CD14-positive monocyte (primary cell): ENCODE results near the gene PPFIA1. TPM values are rescaled to one million over a fixed set of nuclear protein-coding genes. Genes with fewer than 3 reads are reported as not detected.

Source experiments
- DNase-seq, 3 donors: peaks; one replicate each; pipeline ENCODE4 v3.0.0-alpha.2; 2011 to 2022
- H2AFZ ChIP-seq: 2 replicates; pipeline ENCODE4 v1.6.0; 2012; ENCODE audit warnings: mild to moderate bottlenecking, low read depth, low read length, inconsistent platforms; ENCODE audit not compliant: insufficient read depth, poor library complexity, severe bottlenecking
- H3K27ac ChIP-seq, 2 donors: 1 replicate in 1 of 2; 2 replicates in 1 of 2; pipeline ENCODE4 v1.5.1; 2012 to 2013; ENCODE audit warnings: low read length in 2 of 2, control low read depth in 1 of 2, inconsistent platforms in 1 of 2, low read depth in 1 of 2, mild to moderate bottlenecking in 1 of 2
- H3K27me3 ChIP-seq, 2 donors: one replicate each; pipeline versions ENCODE4 v1.6.0 to v1.6.1; 2011 to 2013; ENCODE audit warnings: low read length in 2 of 2; ENCODE audit not compliant: control insufficient read depth in 2 of 2, insufficient read depth in 2 of 2
- H3K36me3 ChIP-seq, 2 donors: replicated peaks in 1 of 2; 1 replicate in 1 of 2; 2 replicates in 1 of 2; pipeline versions ENCODE4 v1.5.1 to v1.6.1; 2012 to 2013; ENCODE audit warnings: low read length in 2 of 2, control low read depth in 1 of 2, inconsistent platforms in 1 of 2, mild to moderate bottlenecking in 1 of 2; ENCODE audit not compliant: insufficient read depth in 2 of 2, control insufficient read depth in 1 of 2
- H3K4me1 ChIP-seq, 2 donors: 1 replicate in 1 of 2; 2 replicates in 1 of 2; pipeline versions ENCODE4 v1.5.1 to v1.6.1; 2012 to 2013; ENCODE audit warnings: low read length in 2 of 2, control low read depth in 1 of 2, inconsistent platforms in 1 of 2, mild to moderate bottlenecking in 1 of 2, moderate library complexity in 1 of 2; ENCODE audit not compliant: insufficient read depth in 2 of 2, control insufficient read depth in 1 of 2
- H3K4me2 ChIP-seq: replicated peaks from 2 replicates; pipeline ENCODE3; 2012; ENCODE audit warnings: low read length, moderate library complexity, mild to moderate bottlenecking; ENCODE audit not compliant: poor library complexity, severe bottlenecking; ENCODE audit errors: extremely low read depth
- H3K4me3 ChIP-seq, 3 experiments: fragments of 200-600 bp in 1 of 3; sonication (generic) in 1 of 3; replicated peaks in 1 of 3; 1 replicate in 2 of 3; 2 replicates in 1 of 3; pipeline ENCODE4 v1.5.1; 2011 to 2013; ENCODE audit warnings: low read length in 3 of 3, mild to moderate bottlenecking in 3 of 3, control low read depth in 2 of 3, low read depth in 2 of 3, inconsistent platforms in 1 of 3, moderate library complexity in 1 of 3
- H3K79me2 ChIP-seq: 2 replicates; pipeline ENCODE4 v1.6.0; 2012; ENCODE audit warnings: mild to moderate bottlenecking, control low read depth, inconsistent platforms, low read length, moderate library complexity; ENCODE audit not compliant: insufficient read depth
- H3K9ac ChIP-seq: 2 replicates; pipeline ENCODE4 v1.6.0; 2017; ENCODE audit warnings: low read length, mild to moderate bottlenecking; ENCODE audit not compliant: insufficient read depth, poor library complexity, severe bottlenecking
- H3K9me3 ChIP-seq, 2 donors: replicated peaks in 1 of 2; 1 replicate in 1 of 2; 2 replicates in 1 of 2; pipeline versions ENCODE4 v1.5.1 to v1.6.1; 2012 to 2013; ENCODE audit warnings: low read length in 2 of 2, control low read depth in 1 of 2; ENCODE audit not compliant: control insufficient read depth in 1 of 2, insufficient read depth in 1 of 2
- H4K20me1 ChIP-seq: 2 replicates; pipeline ENCODE4 v1.6.0; 2012; ENCODE audit warnings: mild to moderate bottlenecking, low read length, control low read depth, moderate library complexity; ENCODE audit not compliant: insufficient read depth
- H3K27ac Mint-ChIP-seq, 7 donors: one replicate each; pipeline ENCODE4 v1.8.0; 2020; ENCODE audit warnings: mild to moderate bottlenecking in 7 of 7, mixed read lengths in 7 of 7, moderate library complexity in 6 of 7, inconsistent platforms in 2 of 7
- H3K27me3 Mint-ChIP-seq, 3 donors: one replicate each; pipeline ENCODE4 v1.8.0; 2021 to 2022; ENCODE audit warnings: low read depth in 3 of 3, mild to moderate bottlenecking in 3 of 3, mixed read lengths in 3 of 3, moderate library complexity in 3 of 3, inconsistent platforms in 1 of 3
- H3K36me3 Mint-ChIP-seq, 2 donors: one replicate each; pipeline ENCODE4 v1.8.0; 2020; ENCODE audit warnings: mixed read lengths in 2 of 2, inconsistent platforms in 1 of 2, mild to moderate bottlenecking in 1 of 2
- H3K4me1 Mint-ChIP-seq: one replicate; pipeline ENCODE4 v1.8.0; 2020; ENCODE audit warnings: mild to moderate bottlenecking, mixed read lengths
- H3K4me3 Mint-ChIP-seq, 2 donors: one replicate each; pipeline ENCODE4 v1.8.0; 2020; ENCODE audit warnings: mild to moderate bottlenecking in 2 of 2, mixed read lengths in 2 of 2, moderate library complexity in 1 of 2
- H3K9me3 Mint-ChIP-seq, 7 donors: one replicate each; pipeline ENCODE4 v1.8.0; 2020 to 2022; ENCODE audit warnings: mixed read lengths in 7 of 7, mild to moderate bottlenecking in 6 of 7, moderate library complexity in 6 of 7, inconsistent platforms in 2 of 7
- CTCF ChIP-seq: fragments of 200-600 bp; IDR thresholded peaks from one replicate; pipeline ENCODE4 v1.8.0; 2022; ENCODE audit warnings: antibody characterized with exemption, mild to moderate bottlenecking
- WGBS: methylation state at CpG from one replicate; pipeline ENCODE4 v1.1.5; 2013; ENCODE audit warnings: missing lambda C conversion rate; ENCODE audit not compliant: insufficient coverage; 5-methylcytosine and 5-hydroxymethylcytosine counted together
- intact Hi-C, 2 donors: fragments of 100-400 bp; cut with micrococcal nuclease; formaldehyde crosslinking; loops; one replicate each; pipeline versions ENCODE4 v1.15.0 to v1.15.1; 2023
- polyA plus RNA-seq, 3 donors: library from polyadenylated mRNA; depleted of rRNA in 1 of 3; unstranded in 2 of 3; stranded (reverse) in 1 of 3; fragments of 300-500 nt in 2 of 3; fragments of >200 nt in 1 of 3; fragmentation: Illumina TruSeq in 2 of 3; gene quantifications; 1 replicate in 2 of 3; 2 replicates in 1 of 3; pipeline ENCODE4 v1.2.3, GENCODE V29; 2012 to 2021

Gene PPFIA1
- polyA plus RNA-seq, 3 donors, result 7.5 to 65.7 (median 15.5) TPM

GRCh38 chr11:70325824-70326223 is 55.3 kb downstream of the PPFIA1 start:
- peak overlapping the region; percentile 89 for H3K27ac ChIP-seq
- TF ChIP-seq CTCF, result no peak
- H3K9me3 ChIP-seq, result no peaks in the 10 kb centered on the region
- H4K20me1 ChIP-seq, result no peaks in the 10 kb centered on the region
- peaks cover 0 to 2% (median 0%) of the 10 kb centered on the region in 3 donors for H3K27me3 Mint-ChIP-seq
- H3K4me1 ChIP-seq, result peaks cover 62% of the 10 kb centered on the region in 2 donors
- H3K27ac Mint-ChIP-seq, result peak overlapping the region; percentile 93 to 97 (median 97)
- intact Hi-C loops, result loop anchor here in 1 of 2 donors (2.0 kb wide), 2 partner anchors 15 to 55 kb away; partner anchors contain the start of gene PPFIA1
- peaks cover 65% of the 10 kb centered on the region for H3K4me1 Mint-ChIP-seq
- no peaks in the 10 kb centered on the region for H3K27me3 ChIP-seq
- peaks cover 25 to 32% of the 10 kb centered on the region in 2 donors for H3K36me3 ChIP-seq
- H2AFZ ChIP-seq, result no peak overlapping the region
- peaks cover 37% of the 10 kb centered on the region for H3K79me2 ChIP-seq
- 10% methylated on average over 2 of the region's 3 CpGs for WGBS
- H3K4me3 Mint-ChIP-seq, result peak overlapping the region in 1 of 2 donors; percentile 88
- peak overlapping the region; percentile 51 for H3K9ac ChIP-seq
- no peaks in the 10 kb centered on the region for H3K9me3 Mint-ChIP-seq
- H3K4me2 ChIP-seq, result peak overlapping the region; percentile 75
- peak; percentile 53 to 82 (median 76) for DNase-seq
- H3K4me3 ChIP-seq, result peak overlapping the region; percentile 32 to 67 (median 57)
- peaks cover 39 to 40% of the 10 kb centered on the region in 2 donors for H3K36me3 Mint-ChIP-seq

GRCh38 chr11:70326365-70326811 is 55.9 kb downstream of the PPFIA1 start:
- peak overlapping the region; percentile 40 for H2AFZ ChIP-seq
- intact Hi-C loops, result loop anchor here in 1 of 2 donors (2.0 kb wide), 2 partner anchors 16 to 56 kb away; partner anchors contain the start of gene PPFIA1
- H3K4me1 Mint-ChIP-seq, result peaks cover 62% of the 10 kb centered on the region
- peak overlapping the region; percentile 75 for H3K4me2 ChIP-seq
- peaks cover 42 to 43% of the 10 kb centered on the region in 2 donors for H3K36me3 Mint-ChIP-seq
- no peaks in the 10 kb centered on the region for H3K9me3 ChIP-seq
- H3K4me3 ChIP-seq, result peak overlapping the region; percentile 32 to 67 (median 57)
- H3K27ac ChIP-seq, result peak overlapping the region; percentile 89
- H3K79me2 ChIP-seq, result peaks cover 34% of the 10 kb centered on the region
- peak overlapping the region; percentile 65 to 88 for H3K4me3 Mint-ChIP-seq
- no peaks in the 10 kb centered on the region for H3K9me3 Mint-ChIP-seq
- 0% methylated on average over 2 of the region's 6 CpGs for WGBS
- peak overlapping the region; percentile 93 to 97 (median 97) for H3K27ac Mint-ChIP-seq
- H4K20me1 ChIP-seq, result no peaks in the 10 kb centered on the region
- H3K9ac ChIP-seq, result peak overlapping the region; percentile 51
- peak; percentile 80 to 90 (median 88) for DNase-seq
- peaks cover 0 to 4% (median 0%) of the 10 kb centered on the region in 3 donors for H3K27me3 Mint-ChIP-seq
- H3K36me3 ChIP-seq, result peaks cover 29 to 32% of the 10 kb centered on the region in 2 donors
- H3K27me3 ChIP-seq, result no peaks in the 10 kb centered on the region
- peaks cover 62% of the 10 kb centered on the region in 2 donors for H3K4me1 ChIP-seq
- no peak for TF ChIP-seq CTCF
